GM18858 (cell line): ENCODE measurements around the gene SRGAP2C.
A peak's percentile ranks its signal among the peaks of the same experiment; 100 is the strongest.
"Not testable (repeated sequence)": the region's sequence is repeated elsewhere in the genome, so short reads cannot be mapped to it uniquely, and the experiment has no call there.

Experiments
- ATAC-seq: cut with Tn5 transposase; IDR thresholded peaks from one replicate; pipeline ENCODE4 v1.9.1; 2021; ENCODE audit not compliant: unreplicated experiment

SRGAP2C gene

DNA sequence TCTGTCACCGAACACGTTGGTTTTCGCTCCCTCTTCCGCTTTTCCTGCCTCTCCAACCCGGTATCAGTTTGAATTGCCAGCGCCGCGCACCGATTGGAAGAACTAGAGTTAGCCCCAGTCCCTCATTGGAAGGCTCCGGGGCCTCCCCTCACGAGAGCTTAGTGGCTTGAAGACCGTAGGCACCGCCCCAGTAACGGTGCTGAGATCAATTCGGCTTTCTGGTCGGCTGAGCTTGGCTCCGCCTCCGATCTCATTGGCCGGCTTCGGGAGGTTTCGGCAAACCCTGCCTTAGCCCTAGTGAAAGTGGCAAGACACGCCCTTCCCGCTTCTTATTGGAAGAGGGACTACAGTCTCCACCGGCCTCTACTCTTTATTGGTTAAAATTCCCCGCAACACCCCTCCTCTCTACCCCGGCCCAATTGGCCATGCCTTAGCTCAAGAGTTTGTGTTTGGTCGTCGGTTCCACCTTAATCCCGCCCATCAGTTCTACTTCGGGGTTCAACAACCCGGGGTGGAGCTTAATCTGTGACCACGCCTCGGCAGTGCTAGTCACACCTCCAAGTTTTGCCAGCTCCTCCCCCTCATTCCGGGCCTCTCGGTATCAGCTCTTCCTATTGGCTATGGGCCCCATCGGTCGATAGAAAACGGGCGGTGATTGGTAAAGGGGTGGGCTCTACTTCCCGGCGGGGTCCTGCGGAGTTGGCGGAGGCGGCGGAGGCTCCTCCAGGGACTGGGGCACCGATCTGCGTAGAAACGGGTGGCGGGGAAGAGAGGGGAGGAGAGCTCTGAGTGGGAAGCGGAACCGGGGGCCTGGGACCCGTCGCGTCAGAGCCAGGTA lies at the start of gene SRGAP2C, which contains the start of gene FAM72B:
Gene SRGAP2C (plus strand): TSS at position 686 of the 838 bp plus-strand sequence. CDS start 2,472 bp downstream, outside the sequence.
Gene FAM72B (minus strand): TSS at position 51 of the 838 bp plus-strand sequence. CDS start 851 bp downstream, outside the sequence.
- peak; percentile 89 for ATAC-seq

- ATAC-seq: not testable (repeated sequence)
Measured at GRCh38 chr1:121140393-121140792, 44.4 kb upstream of the SRGAP2C start.

DNA sequence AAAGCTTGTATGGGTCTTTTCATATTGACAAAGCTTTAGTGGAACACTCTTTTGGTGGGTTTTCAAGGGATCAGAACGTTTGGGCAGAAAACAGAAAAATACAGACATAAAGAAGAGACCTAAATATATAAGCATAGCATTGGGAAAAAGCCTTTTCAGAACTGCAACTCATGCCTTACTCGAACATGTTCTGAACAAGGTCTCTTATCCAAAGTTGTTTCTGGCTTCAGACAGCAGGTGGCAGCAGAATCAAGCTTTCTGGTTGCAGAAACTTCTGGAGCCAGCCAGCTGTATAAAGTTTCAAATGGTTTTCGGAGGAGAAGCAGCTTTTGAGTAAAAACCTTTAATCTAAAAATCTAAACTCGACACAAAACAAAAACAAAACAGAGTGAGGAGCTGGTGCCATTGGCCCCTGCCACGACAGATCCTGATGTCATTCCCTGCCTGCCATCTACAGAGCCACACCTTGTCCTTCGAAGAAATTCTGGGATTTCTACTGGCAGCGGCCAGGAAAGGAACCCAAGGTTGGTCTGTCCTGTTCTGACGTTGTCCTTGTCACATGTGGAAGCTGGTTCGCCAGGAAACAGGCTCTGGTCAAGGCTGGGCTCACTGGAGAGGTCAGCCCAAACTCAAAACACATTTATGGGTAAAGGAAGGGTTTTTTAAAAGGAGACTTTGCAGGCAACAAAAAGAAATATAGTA lies 36.1 kb upstream of the SRGAP2C start:
- ATAC-seq: peak; percentile 51

DNA sequence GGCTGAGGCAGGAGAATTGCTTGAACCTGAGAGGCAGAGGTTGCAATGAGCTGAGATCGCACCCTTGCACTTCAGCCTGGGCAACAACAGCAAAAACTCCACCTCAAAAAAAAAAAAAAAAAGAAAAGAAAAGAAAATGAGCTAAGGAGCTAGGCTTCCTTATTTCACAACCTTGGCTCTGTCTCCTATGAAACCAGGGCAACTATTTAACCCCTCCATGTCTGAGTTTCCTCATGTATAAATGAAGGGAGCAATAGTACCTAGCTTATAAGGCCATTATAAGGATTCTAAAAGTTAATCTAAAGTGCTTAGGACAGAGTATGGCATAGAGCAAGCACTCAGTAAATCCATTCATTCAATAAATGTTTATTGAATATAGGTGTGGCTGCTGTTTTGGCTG lies 33.5 kb upstream of the SRGAP2C start:
- not testable (repeated sequence) for ATAC-seq

GRCh38 chr1:121152788-121153187 lies 32.0 kb upstream of the SRGAP2C start:
- ATAC-seq: not testable (repeated sequence)

- not testable (repeated sequence) for ATAC-seq
Measured at GRCh38 chr1:121154811-121155210, 30.0 kb upstream of the SRGAP2C start.

DNA sequence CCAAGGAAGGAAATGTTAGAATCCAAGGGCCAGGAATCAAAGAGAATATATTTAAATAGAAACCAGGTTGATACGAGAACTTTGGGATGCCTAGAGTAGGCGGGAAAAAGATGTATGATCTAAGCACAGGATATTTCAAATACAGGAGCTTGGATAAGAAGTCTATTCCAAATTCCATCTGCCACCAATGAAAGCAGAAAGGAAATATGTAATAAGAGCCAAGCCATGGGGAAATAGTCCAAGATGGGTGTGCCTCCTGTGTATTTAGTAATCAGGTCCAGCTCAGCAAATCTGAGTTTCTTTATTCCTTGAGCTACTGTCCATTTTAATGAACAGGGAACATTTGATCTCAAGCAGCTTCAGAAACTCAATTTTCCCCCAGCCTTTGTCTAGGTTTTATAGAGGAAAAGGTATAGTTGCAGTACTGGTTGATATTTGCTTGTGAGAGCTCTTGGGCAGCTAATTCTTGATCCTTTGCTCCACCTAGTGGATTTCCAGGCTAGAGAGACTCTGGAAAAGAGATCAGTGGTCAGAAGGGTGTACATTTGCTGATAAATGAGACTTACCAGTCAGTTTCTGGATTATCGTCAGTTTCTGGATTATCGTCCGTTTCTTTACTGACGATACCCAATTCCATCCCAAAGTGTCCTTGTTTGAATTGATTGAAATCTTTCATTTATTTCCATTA lies 29.0 kb upstream of the SRGAP2C start:
- not testable (repeated sequence) for ATAC-seq

GRCh38 chr1:121156958-121157603 lies 27.7 kb upstream of the SRGAP2C start:
- ATAC-seq: not testable (repeated sequence)

DNA sequence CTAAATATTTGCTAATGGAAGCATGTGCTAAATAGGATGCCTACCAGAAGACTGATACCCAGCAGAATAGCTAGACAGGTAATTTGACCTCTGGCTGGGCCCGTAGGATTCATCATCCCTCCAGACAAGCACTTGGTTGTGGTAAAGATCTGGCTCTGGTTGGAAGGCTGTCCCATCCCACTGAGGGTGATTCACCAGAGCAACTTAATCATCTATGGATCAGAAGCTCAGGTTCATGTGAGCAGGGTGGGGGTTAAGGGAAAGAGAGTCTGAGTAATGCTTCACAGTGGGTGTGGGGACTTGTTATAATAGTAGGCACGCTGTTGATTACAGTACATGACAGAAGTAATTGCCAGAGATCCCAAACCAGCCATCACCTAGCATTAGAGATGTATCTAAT lies 27.2 kb upstream of the SRGAP2C start:
- ATAC-seq: not testable (repeated sequence)

DNA sequence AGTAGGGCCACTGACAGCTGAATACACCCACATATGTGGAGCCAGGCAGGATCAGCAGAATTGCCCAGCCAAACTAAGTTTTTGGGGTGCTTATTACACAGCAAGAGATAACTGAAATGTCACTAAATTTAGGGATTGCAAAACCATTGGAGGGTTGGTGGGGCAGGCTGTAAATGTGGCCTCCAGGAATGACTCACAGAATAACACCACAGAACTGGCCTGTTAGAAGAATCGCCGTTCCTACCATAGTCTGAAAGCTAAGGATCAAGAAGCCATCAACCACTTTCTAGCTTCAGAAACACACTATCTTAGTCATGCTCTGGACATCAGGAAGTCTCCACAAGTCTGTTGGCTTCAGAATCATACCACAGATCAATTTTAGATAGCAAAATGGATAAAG lies 24.7 kb upstream of the SRGAP2C start:
- not testable (repeated sequence) for ATAC-seq

DNA sequence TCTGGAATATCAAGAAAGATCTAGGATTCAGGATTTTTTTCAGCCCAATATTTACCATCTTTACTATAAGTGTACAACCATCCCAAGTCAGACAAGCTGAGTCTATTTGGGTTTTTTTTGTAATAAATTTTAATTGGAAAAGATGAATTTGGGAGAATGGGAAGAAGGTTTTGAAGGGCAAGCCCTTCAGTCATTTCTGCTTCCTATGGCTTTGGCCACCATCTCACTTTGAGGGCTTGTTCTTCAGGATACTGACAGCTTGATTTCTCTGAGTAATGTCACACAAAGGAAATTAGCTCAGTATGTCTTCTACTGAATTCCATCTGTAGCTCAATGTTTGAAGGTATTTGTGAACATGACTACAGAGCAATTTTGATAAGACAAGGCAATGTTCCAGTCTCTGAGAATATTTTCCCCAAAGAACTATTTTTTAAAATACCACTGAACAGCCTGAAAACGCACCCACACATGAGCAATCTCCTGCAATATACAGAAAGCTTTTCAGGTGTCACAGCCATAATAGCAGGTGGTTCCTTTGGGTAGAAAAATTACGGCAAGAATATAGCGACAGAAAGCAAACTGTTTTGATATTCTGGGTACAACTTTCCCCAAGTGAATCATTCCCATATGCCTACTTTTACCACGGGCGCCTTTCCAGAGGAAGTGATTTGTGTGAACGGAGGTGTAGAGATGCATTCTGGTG lies 23.4 kb upstream of the SRGAP2C start:
- not testable (repeated sequence) for ATAC-seq

- peak; percentile 38 for ATAC-seq
Measured at GRCh38 chr1:121163850-121164757, 20.7 kb upstream of the SRGAP2C start.

DNA sequence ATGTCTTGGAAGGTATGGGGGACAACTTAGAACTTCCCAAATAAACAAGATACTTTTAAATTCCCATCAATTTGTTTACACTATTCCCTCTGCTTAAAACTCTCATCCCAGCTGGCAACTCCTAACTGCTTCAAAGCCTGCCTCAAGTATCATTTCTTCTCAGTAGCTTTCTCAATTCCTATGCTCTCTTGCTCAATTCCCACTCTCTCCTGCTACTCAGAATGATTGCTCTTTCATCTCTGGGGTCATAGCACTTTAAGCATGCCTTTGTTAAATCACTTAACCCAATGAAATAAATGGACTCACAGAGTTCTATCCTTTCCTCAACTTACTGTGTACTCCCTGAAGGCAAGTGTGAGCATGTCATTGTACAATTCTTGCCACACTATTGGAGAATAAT lies 19.5 kb upstream of the SRGAP2C start:
- not testable (repeated sequence) for ATAC-seq

- not testable (repeated sequence) for ATAC-seq
Measured at GRCh38 chr1:121167225-121167738, 17.5 kb upstream of the SRGAP2C start.

DNA sequence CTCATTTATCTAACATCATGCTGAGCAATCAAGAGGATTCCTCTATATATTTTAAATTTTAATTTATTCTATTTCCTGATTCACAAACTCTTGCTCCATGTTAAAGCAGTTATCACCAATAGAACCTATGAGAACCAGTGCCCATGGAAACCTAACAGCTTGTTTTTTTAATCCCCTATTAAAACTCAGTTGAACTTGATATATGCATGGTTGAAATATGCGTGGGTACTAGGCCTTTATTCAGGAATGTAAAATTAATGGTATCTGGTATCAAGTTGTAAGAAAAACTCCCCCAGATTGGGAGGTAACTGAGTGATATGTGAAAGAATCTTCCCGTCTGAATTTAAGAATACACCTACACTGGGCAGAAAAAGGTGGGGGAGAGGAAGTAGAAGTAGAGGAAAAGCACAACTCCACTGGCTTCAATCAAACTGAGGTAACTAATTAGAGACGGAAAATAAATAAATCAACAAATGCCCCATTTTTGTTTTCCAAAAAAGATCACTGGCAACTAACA lies 16.6 kb upstream of the SRGAP2C start:
- not testable (repeated sequence) for ATAC-seq

- ATAC-seq: not testable (repeated sequence)
Measured at GRCh38 chr1:121176649-121177048, 8.1 kb upstream of the SRGAP2C start.

- not testable (repeated sequence) for ATAC-seq
Measured at GRCh38 chr1:121178197-121178596, 6.6 kb upstream of the SRGAP2C start.

- ATAC-seq: not testable (repeated sequence)
Measured at GRCh38 chr1:121183867-121184266, 908 bp upstream of the SRGAP2C start.
